Measurements from ENCODE around the gene PPL.
A peak's percentile ranks its signal among the peaks of the same experiment; 100 is the strongest.

- TF ChIP-seq CTCF (IDR thresholded peaks at IDR 0.05 in 4 of 5, conservative IDR thresholded peaks at IDR 0.05 in 1 of 5) (peak in 1 of 5 experiments; percentile 35), POLR2A (IDR thresholded peaks at IDR 0.05) (no peak)
Observed at GRCh38 chr16:4936181-4936990, 562 bp downstream of the PPL start.

Data from gastrocnemius medialis (tissue), 4 donors.